SH-SY5Y (cell line): ENCODE results near the gene C4orf36.

Experiments used
- GATA2 ChIP-seq: IDR thresholded peaks from 2 replicates; pipeline ENCODE4 v1.6.1; 2011; ENCODE audit warnings: mild to moderate bottlenecking, low read depth, low read length
- GATA3 ChIP-seq: IDR thresholded peaks from 2 replicates; pipeline ENCODE4 v1.6.1; 2011; ENCODE audit warnings: low read depth, mild to moderate bottlenecking, low read length, moderate library complexity

Gene C4orf36

GRCh38 chr4:86853209-86853608 is 39.0 kb downstream of the C4orf36 start:
- TF ChIP-seq GATA2 (no peak), GATA3 (no peak)

DNA sequence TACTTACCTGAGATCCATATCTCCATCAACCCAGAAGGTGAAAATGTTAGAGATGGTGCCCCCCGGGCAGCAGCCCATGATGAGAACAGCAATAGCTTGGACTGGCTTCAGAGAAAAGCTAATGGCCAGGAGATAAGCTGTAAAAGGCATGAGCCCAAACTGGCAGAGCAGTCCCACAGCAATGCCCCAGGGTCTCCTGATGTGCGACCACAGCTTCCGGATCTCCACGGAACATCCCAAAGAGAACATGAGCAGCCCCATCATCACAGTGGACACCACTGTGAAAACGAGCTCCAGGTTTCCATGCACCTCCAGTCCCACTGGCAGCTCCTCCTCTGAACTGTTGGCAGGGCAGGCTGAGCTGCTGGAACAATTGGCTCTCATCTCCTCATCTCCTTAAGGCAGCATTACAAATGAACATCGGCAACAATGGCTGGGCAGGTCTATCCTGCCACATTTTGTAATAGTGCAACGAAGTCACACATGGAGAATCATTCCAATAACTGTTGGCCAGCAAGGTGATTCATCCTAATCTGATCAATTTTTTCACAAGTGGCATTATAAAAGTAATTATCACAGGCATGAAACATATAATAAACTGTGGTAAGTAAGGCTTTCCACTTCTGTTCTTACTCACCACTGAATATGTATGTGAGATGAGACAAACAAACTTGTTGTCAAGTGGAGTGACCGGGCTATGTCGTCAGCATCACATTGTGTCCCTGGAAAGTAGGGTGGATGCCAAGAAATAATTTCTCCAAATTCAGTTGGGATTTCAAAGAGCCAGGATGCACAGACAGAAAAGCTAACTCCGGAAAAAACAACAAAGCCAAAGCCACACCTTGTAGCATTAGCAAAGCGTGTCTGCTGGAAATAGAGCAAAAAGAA is 43.2 kb downstream of the C4orf36 start, which contains the start of gene SLC10A6:
TSS of gene SLC10A6 (minus strand) at position 653 of the 888 bp plus-strand sequence. CDS start at position 384, 269 bp downstream.
- TF ChIP-seq GATA3 (no peak), GATA2 (no peak)

DNA sequence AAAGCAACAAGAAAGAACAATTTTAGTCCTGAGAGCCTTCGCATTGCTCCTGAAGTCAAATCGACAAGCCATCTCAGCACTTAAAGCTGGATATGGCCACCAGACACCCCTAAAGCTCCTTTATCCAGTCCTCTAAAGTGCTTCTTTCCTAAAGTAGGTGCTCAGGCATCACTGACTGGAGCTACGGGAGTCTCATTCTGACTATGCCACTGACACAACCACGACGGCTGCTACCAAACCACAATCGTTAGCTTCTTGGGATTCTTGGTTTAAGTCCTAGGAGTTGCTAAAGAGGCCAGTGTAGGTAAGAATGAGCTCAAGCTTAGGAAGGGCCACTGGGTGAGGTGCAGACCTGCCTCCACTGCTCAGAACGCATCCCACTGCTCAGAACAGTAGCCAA is 44.1 kb downstream of the C4orf36 start:
- TF ChIP-seq GATA2: no peak
- no peak for TF ChIP-seq GATA3

GRCh38 chr4:86847571-86847970 is 44.7 kb downstream of the C4orf36 start:
- TF ChIP-seq GATA2: no peak
- no peak for TF ChIP-seq GATA3

GRCh38 chr4:86846921-86847320 is 45.3 kb downstream of the C4orf36 start:
- TF ChIP-seq GATA3 (no peak), GATA2 (no peak)

DNA sequence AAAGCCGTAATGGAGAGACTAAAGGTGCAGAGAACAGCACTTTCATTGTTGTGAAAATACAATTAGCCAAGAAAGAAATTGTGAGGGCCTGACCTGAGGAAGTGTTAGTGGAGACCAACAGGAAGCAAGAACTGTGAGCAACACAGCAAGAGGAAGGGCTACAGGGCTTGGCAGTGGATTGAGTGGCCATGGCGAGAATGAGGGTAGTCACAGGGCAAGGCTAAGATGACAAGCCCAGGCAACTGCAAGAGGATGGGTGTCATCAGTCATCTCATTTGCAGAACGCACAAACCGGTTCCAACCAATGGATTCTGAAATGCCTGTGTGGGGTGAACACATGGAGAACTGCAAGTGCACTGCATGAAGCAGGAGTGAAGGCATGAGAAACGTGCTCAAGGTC is 46.6 kb downstream of the C4orf36 start:
- no peak for TF ChIP-seq GATA3
- TF ChIP-seq GATA2: no peak

DNA sequence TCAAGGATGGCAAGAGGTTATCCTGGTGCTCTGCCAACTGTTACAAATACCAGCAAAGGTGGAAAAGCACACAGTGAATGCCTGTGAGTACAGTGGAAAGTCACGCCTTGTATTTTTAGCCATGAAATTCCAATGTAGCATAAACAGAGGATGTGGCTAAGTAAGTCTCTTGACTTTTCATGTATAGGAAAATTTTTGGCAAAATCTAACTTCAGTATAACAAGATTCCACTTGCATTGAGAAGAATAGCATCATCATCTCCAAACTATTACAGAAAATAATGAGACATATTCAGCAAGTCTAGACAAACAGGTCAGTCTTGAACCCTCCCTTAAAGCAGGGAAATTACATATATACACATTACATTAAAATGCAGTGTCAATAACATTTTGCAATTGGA is 50.9 kb downstream of the C4orf36 start:
- TF ChIP-seq GATA2 (no peak), GATA3 (no peak)

GRCh38 chr4:86840858-86841257 is 51.4 kb downstream of the C4orf36 start:
- TF ChIP-seq GATA2: no peak
- no peak for TF ChIP-seq GATA3

- TF ChIP-seq GATA2 (no peak), GATA3 (no peak)
Observed at GRCh38 chr4:86837691-86838503, 54.3 kb downstream of the C4orf36 start.

DNA sequence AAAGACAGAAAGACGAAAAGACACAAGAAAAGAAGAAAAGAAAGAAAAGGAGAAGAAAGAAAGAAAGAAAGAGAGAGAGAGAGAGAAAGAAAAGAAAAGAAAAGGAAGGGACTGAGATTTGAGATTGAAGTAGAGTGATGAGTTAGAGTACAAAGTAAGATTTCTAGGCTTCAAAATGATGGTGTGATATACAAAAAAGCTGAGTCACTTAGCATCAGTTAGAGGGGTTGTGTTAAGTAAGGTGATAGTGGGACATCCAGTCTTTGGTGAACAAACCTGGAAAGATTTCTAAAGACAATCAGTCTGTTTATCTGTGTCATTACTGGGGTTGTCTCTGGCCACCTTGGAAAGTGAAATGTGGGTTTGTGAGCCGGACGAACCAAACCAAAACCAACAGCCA is 56.5 kb downstream of the C4orf36 start:
- no peak for TF ChIP-seq GATA2
- TF ChIP-seq GATA3: no peak

DNA sequence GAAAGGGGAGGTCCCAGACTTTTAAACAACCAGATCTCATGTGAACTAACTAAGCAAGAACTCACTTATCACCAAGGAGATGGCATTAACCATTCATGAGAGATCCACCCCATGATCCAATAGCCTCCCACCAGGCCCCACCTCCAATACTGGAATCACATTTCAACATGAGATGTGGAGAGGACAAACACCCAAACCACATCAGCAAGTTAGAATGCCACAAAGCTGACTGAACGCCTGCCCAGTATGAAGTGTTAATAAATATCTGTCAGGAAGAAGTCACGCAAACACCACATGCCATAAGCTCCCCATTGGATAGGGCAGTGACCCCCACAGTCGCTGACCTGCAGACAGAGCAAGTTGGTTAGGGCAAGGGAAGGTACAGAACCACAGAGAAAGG is 57.3 kb downstream of the C4orf36 start:
- no peak for TF ChIP-seq GATA2

DNA sequence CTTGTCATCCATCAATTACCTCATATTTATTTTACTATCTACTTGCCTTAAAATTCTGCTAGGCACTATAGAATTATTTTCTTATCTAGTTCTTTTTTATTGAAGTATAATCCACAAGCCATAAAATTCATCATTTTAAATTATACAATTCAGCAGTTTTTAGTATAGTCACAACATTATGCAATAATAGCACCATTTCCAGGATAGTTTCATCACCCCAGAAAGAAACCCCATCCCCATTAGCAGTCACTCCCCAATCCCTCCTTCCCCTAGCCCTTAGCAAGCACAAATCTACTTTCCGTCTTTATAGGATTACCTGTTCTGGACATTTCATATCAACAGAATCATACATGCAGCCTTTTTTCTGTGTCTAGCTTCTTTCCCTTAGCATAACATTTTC is 58.6 kb downstream of the C4orf36 start:
- TF ChIP-seq GATA2: no peak
- no peak for TF ChIP-seq GATA3

- no peak for TF ChIP-seq GATA2
- no peak for TF ChIP-seq GATA3
Observed at GRCh38 chr4:86831262-86832130, 60.7 kb downstream of the C4orf36 start.
